HG03575 (cell line): ENCODE measurements around the gene ZMYM5.
"Not testable (repeated sequence)": the region's sequence is repeated elsewhere in the genome, so short reads cannot be mapped to it uniquely, and the experiment has no call there.

ENCODE experiments used
- ATAC-seq: cut with Tn5 transposase; IDR thresholded peaks from one replicate; pipeline ENCODE4 v1.9.1; 2021; ENCODE audit not compliant: unreplicated experiment, insufficient number of reproducible peaks, low FRiP score; ENCODE audit errors: extremely low read depth

The ZMYM5 gene

GRCh38 chr13:19836472-19836871 is 27.0 kb downstream of the ZMYM5 start:
- ATAC-seq = no peak

GRCh38 chr13:19834704-19835103 is 28.7 kb downstream of the ZMYM5 start:
- no peak for ATAC-seq

DNA sequence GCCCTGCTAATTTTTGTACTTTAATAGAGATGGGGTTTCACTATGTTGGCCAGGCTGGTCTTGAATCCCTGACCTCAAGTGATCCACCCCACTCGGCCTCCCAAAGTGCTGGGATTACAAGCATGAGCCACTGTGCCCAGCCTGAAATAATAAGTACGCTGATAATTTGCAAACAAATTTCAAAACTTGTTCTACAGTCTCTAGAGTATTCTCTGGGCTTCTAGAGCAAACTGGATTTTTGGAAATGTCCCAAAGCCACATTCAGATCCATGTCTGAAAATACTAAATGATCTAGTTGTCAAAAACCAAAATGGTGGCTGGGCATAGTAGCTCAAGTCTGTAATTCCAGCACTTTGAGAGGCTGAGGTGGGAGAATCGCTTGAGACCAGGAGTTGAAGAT is 40.8 kb downstream of the ZMYM5 start:
- ATAC-seq = no peak

DNA sequence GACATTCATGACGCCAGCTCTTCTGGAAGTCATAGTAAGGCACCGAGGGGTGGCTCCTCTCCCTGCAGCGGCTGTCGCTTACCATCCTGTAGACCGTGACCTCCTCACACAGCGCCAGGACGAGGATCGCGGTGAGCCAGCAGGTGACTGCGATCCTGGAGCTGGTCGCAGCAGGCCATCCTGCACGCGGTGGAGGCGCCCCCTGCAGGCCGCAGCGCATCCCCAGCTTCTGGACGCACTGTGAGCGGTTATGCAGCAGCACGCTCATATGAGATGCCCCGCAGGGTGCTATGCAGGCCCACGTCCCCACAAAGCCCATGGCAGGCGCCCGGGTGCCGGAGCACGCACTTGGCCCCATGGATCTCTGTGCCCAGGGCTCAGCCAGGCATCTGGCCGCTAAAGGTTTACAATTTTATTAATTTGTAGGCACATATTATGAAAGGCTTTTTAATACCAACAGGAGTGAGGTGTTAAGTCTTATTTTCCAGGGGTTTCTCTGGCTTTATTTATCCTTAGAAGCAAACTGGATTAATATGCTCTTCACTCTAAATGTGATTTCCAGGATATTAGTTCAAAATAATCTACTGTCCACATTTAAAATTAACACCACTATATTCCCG is 45.1 kb downstream of the ZMYM5 start:
- ATAC-seq = no peak

GRCh38 chr13:19817510-19818158 is 45.8 kb downstream of the ZMYM5 start:
- ATAC-seq = no peak

GRCh38 chr13:19817106-19817505 is 46.3 kb downstream of the ZMYM5 start:
- no peak for ATAC-seq

DNA sequence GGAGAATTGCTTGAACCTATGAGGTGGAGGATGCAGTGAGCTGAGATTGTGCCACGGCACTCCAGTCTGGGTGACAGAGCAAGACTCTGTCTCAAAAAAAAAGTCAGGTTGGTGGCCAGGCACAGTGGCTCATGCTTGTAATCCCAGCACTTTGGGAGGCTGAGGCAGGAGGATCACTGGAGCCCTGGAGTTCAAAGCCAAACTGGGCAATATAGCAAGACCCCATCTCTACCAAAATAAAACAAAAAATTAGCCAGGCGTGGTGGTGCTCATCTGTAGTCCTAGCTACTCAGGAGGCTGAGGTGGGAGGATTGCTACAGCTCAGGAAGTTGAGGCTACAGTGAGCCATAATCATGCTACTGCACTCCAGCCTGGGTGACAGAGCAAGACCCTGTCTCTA is 47.6 kb downstream of the ZMYM5 start:
- ATAC-seq = not testable (repeated sequence)

GRCh38 chr13:19810996-19811881 is 52.2 kb downstream of the ZMYM5 start:
- ATAC-seq = no peak

DNA sequence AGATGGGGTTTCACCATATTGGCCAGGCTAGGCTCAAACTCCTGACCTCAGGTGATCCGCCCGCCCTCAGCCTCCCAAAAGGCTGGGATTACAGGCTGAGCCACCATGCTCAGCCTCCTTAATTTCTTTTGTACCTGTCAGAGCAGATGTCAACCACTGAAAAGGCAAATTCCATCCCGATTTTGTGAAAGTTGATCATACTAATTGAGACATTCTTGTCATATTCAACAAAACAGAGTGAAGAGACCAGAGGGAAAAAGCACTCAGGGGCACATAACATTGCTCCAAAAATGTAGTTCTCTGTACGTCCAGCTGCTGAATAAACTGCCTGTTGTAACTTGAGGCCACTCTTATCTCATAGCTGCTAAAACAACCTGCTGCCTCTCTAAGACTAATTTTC is 53.3 kb downstream of the ZMYM5 start:
- ATAC-seq = no peak

GRCh38 chr13:19805765-19806164 is 57.7 kb downstream of the ZMYM5 start:
- ATAC-seq = no peak

DNA sequence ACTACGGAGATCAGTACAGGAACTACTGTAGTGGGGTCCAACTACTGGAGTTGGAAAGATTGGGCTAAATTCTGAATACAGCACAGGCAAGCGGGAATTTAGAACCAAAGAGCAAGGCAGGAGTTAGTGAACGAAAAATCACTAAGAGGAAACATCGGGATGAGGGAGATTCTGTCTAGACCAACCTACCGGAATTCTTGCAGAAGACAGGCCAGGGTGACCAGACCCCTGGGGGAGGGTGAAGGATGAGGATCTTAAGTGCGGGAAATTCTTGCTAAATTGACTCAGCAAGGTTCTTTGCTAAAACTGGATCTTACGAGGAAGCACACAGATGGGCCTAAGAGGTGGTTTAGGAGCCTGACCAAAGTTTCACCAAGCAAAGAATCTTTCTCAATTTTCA is 67.5 kb downstream of the ZMYM5 start:
- ATAC-seq = no peak

DNA sequence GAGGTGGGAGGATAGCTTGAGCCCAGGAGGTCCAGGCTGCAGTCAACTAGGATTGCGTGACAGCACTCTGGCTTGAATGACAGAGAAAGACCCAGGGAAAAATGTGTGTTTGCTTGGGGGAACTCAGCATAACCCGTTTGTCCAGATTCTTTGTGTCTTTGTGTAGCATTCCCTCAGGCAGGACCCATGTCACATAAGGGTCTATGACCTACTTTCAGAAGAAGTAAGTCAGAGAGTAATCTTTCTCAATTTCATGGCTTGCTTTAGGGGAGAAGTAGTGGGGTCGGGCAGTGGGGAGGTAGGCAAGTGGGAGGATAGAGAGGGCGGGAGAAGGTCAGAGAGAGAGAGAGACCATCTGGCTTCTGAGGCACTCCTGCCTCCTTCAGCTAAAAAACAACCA is 68.8 kb downstream of the ZMYM5 start:
- ATAC-seq = no peak

GRCh38 chr13:19791953-19792537 is 71.4 kb downstream of the ZMYM5 start:
- ATAC-seq = no peak

DNA sequence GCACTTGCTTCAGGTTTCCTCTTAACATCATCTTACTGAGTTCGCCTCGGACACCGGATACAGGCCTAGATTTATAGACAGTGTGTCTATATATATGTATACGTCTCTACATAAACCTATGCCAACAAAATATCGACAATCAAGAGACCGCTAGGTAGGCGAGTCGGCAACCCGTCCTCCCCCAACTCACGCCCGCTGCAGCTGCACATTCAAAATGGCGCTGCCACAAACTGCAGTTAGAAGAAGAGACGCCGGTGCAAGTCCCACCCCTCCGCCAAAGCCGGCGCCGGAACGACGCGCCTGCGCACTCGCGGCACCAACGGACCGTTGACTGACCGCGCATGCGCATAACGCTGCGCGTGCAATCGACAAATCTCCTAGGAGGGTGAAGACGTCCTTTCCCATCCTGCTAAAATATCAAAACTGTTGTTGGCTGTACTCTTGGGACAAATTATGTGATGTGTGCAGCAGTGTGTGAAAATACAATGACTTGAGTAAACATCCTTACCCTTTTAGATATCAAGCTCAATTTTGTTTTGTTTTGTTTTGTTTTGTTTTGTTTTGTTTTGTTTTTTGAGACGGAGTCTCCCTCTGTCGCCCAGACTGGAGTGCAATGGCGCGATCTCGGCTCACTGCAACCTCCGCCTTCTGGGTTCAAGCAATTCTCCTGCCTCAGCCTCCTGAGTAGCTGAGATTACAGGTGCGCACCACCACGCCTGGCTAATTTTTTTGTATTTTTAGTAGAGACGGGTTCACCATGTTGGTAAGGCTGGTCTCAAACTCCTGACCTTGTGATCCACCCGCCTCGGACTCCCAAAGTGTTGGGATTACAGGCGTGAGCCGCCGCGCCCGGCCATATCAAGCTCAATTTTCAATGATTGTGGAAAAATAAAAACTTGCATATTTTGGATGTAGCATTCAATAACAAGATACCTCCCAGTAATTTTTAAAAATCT is 80.4 kb downstream of the ZMYM5 start, which contains the start of gene PSPC1:
Gene PSPC1, minus strand, starts transcription at position 219 of the 956 bp plus-strand sequence. Its CDS starts 188 bp downstream, at position 31.
- ATAC-seq = not testable (repeated sequence)

DNA sequence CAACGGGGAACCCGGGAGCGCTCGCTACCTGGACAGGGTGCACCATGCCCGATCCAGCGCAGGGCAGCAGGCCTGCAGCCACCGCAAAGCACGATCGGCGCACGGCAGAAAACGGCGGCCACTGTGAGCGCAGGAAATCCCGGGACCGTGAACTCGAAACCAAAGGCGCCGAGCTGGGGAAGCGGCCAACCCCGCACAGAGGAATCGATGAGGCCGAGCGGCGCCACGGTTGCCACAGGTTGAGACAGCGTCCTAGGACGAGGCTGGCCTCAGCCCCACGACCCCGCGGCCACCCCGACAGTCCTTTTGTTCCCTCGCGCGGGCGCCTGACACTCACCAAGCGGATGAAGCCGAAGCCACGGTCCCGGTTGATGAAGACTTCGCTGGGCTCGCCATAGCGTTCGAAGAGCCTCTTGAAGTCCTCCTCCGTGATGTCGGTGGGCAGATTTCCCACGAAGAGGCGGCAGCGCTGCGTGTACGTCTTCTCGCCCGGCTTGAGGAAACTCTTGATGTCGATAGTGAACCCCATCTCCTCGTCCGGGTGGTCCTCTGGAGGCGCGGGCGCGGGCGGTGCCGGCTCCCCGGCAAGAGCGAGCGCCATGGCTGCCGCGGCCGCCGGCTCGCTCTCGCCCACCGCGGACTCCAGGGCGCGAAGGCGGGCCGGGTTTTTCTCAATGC is 81.3 kb downstream of the ZMYM5 start:
- ATAC-seq = no peak

DNA sequence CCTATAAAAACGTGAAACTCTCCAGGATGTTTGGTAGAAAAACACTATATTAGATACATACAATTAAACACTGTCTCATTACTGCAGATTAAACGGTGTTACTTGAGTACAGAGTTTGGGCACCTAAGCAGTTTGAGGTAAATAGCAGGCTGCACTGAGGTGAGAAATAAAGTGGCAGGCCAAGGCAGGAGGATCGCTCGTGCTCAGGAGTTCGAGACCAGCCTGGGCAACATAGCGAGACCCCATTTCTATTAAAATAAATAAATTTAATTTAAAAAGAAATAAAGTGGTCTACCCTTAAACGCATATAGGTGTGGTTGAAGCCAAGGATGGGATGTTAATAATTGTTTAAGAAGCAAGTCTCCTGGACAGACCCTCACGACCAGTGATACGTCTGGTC is 81.9 kb downstream of the ZMYM5 start:
- no peak for ATAC-seq

DNA sequence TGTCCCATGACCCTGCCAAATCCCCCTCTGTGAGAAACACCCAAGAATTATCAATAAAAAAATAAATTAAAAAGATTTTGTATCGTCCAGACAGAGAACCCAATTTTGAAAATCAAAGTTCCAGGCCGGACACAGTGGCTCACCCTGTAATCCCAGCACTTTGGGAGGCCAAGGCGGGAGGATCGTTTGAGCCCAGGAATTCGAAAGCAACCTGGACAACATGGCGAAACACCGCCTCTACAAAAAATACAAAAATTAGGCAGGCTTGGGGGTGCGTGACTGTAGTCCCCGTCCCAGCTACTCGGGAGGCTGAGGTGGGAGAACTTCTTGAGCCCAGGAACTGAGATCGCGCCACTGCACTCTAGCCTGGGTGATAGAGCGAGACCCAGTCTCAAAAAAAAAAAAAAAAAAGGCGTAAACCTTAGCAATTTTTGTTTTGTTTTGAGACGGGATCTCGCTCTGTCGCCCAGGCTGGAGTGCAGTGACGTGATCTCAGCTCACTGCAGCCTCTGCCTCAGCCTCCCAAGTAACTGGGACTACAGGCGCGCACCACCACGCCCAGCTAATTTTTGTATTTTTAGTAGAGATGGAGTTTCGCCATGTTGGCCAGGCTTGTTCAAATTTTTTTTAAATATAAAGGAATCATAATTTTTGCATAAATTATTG is 82.6 kb downstream of the ZMYM5 start:
- not testable (repeated sequence) for ATAC-seq
